GM10266 (cell line): ENCODE results near the gene PHF21B.

ENCODE experiments used
- DNase-seq: peaks from one replicate; pipeline ENCODE4 v3.0.0; 2012; ENCODE audit errors: extremely low spot score
- TF ChIP-seq, protein P1 (sequence below): IDR thresholded peaks from 2 replicates; pipeline ENCODE4 v1.5.1; 2012; ENCODE audit warnings: mild to moderate bottlenecking, low read depth; ENCODE audit not compliant: control insufficient read depth, insufficient read depth; ENCODE audit errors: missing control alignments

Gene PHF21B

GRCh38 chr22:44937216-44937615 is 72.6 kb downstream of the PHF21B start:
- TF ChIP-seq, protein P1, sequence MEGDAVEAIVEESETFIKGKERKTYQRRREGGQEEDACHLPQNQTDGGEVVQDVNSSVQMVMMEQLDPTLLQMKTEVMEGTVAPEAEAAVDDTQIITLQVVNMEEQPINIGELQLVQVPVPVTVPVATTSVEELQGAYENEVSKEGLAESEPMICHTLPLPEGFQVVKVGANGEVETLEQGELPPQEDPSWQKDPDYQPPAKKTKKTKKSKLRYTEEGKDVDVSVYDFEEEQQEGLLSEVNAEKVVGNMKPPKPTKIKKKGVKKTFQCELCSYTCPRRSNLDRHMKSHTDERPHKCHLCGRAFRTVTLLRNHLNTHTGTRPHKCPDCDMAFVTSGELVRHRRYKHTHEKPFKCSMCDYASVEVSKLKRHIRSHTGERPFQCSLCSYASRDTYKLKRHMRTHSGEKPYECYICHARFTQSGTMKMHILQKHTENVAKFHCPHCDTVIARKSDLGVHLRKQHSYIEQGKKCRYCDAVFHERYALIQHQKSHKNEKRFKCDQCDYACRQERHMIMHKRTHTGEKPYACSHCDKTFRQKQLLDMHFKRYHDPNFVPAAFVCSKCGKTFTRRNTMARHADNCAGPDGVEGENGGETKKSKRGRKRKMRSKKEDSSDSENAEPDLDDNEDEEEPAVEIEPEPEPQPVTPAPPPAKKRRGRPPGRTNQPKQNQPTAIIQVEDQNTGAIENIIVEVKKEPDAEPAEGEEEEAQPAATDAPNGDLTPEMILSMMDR, result no peak
- DNase-seq, result no peak

GRCh38 chr22:44936201-44936600 is 73.6 kb downstream of the PHF21B start:
- TF ChIP-seq, protein P1, result no peak

DNA sequence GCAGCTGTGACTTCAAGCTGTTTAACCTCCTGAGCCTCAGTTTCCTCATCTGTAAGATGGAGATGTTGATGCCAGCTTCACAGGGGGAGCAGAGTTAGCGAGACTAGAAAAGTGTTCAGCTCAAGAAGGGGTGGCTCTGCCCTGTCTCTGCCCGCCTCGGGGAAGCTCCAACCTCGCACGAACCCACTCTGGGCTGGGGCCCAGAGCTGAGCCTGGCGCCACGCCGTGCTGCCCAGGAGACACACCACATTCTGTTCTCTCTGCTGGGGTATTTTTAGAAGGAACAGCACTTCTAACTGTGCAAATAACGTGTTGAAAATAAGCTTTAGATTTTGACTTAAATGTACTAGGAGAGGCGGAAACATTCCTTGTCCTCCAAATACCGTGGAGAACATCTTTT is 74.1 kb downstream of the PHF21B start:
- DNase-seq, result no peak
- TF ChIP-seq, protein P1, result no peak

More at GRCh38 chr22:44936201-44936600, 73.6 kb downstream of the PHF21B start:
- no peak for DNase-seq

DNA sequence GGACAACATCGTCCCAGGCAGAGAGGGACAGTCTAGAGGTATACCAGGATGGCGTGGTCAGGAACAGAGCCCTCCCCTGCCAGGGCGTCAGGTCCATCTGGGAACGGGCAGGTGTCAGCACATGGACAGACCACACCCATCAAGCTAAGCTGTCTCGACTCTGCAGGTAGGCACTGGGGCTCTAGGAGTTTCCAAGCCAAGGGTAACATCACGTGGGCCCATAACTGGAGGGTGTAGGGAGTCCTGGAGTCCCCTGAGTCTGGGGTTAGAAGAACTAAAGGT is 75.4 kb downstream of the PHF21B start:
- DNase-seq, result no peak
- TF ChIP-seq, protein P1, result no peak

DNA sequence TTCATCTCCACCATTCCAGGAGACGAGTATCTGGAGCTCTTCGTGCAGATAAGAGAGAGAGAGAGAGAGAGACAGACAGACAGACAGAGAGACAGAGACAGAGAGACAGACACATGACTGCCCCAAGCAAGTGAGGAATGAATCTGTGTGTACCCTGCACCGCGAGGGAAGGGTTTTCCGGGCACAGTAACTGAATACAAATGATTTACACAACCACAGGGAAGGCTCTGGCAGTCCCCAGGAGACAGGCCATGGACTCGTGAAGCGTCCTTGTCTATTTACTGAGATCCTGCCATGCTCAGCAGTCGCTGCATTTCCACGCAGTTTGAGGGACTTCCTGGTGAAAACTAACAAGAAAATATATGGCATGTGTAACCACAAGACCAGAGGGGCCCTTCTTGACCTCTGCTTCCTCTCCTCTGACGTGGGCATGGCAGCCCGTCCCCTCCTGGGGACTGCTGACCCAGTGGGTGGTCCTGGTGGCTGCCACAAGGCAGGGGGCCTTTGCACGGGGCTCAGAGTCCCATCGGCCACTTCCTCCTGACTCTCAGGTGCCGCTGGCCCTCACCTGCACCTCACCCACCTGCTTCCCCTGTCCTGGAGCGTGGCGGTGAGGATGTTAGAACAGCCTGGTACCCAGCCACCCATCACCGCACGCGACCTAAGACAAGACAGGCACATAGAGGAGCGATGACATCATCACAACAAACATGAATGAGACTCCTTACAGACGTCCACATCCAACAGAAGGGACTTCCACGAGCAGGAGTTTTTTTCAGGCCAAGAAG is 75.9 kb downstream of the PHF21B start:
- TF ChIP-seq, protein P1, result no peak
- DNase-seq, result no peak

DNA sequence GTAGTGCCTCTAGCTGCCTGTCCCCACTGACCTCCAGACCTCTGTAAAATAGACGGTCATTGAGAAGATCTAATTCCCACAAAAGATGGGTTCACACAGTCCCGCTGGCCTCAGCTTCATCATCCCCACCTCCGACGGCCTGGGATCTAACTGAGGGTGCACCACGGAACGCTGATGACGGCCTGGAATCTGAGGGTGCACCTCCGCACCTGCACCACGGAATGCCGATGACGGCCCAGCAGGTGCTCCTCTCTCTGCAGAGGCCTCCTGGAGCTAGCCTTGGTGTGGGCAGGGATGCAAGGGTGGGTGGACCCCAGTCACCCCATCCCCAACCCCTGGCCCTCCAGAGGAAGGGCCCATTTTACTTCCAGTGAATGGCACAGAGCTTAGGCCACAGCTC is 77.3 kb downstream of the PHF21B start:
- TF ChIP-seq, protein P1, result no peak

GRCh38 chr22:44931766-44932165 is 78.0 kb downstream of the PHF21B start:
- TF ChIP-seq, protein P1, result no peak
- DNase-seq, result no peak

More for the DNA sequence above, 77.3 kb downstream of the PHF21B start:
- DNase-seq, result no peak
